GM12878 (cell line): Measurements from ENCODE around the gene ANKRD7. TPM values are rescaled to one million over a fixed set of nuclear protein-coding genes. Genes with fewer than 3 reads are reported as not detected.
A peak's percentile ranks its signal among the peaks of the same experiment; 100 is the strongest.

Source experiments
- ATAC-seq: fragments of 200-7000 bp; cut with Tn5 transposase; 3 replicates; pipeline ENCODE4 v1.9.1; 2020; ENCODE audit warnings: mild to moderate bottlenecking, moderate library complexity
- BruUV-seq: library from RNA; stranded (reverse); fragments of 400-500 nt; replicated peaks from 2 replicates; lab custom pipeline; 2021; lab: Mats Ljungman, UMichigan
- CTCF ChIA-PET: fragments of 300-600 bp; sonication (Branson Sonifier 250); formaldehyde crosslinking; extraction: SDS; loops from one replicate; lab custom pipeline; 2021; ENCODE audit warnings: inconsistent platforms; lab: Yijun Ruan, JAX
- POLR2A ChIA-PET: fragments of 350-600 bp; formaldehyde crosslinking; extraction: SDS; loops from one replicate; lab custom pipeline; 2021; ENCODE audit warnings: inconsistent platforms; lab: Charles Lee
- RAD21 ChIA-PET: fragments of 300-600 bp; sonication (Branson Sonifier 250); formaldehyde crosslinking; loops from one replicate; lab custom pipeline; 2023; ENCODE audit warnings: antibody characterized with exemption; ENCODE audit not compliant: unreplicated experiment; lab: Charles Lee
- SMC1A ChIA-PET: fragments of 300-600 bp; sonication (Branson Sonifier 250); formaldehyde crosslinking; loops from one replicate; lab custom pipeline; 2023; ENCODE audit not compliant: unreplicated experiment, uncharacterized antibody; lab: Charles Lee
- DNase-seq: peaks from one replicate; pipeline ENCODE4 v3.0.0-alpha.2; 2011; ENCODE audit warnings: low read depth, low spot score
- FAIRE-seq: peaks from 3 replicates; lab custom pipeline; 2011; peaks lifted over from hg19 to GRCh38; lab: Jason Lieb, UNC
- H2AFZ ChIP-seq: 2 replicates; pipeline ENCODE4 v1.6.0; 2011; ENCODE audit warnings: low read depth, low read length, control low read depth; ENCODE audit not compliant: control insufficient read depth
- H3K27ac ChIP-seq: 2 replicates; pipeline ENCODE4 v1.5.1; 2011; ENCODE audit warnings: control low read depth; ENCODE audit not compliant: control insufficient read depth, insufficient read depth
- H3K27me3 ChIP-seq, 2 experiments: replicated peaks in 1 of 2; 2 replicates each; pipeline versions ENCODE4 v1.6.0 to v1.6.1; 2011; ENCODE audit warnings: low read length in 1 of 2; ENCODE audit not compliant: control insufficient read depth in 2 of 2, insufficient read depth in 2 of 2
- H3K36me3 ChIP-seq, 2 experiments: 2 replicates each; pipeline ENCODE4 v1.5.1; 2011; ENCODE audit warnings: low read length in 1 of 2; ENCODE audit not compliant: control insufficient read depth in 2 of 2, insufficient read depth in 2 of 2
- H3K4me1 ChIP-seq: 2 replicates; pipeline ENCODE4 v1.6.1; 2011; ENCODE audit warnings: mild to moderate bottlenecking, low read length, moderate library complexity, mixed read lengths; ENCODE audit not compliant: control insufficient read depth, insufficient read depth
- H3K4me2 ChIP-seq: 2 replicates; pipeline ENCODE4 v1.6.0; 2011; ENCODE audit warnings: control low read depth; ENCODE audit not compliant: control insufficient read depth, insufficient read depth
- H3K4me3 ChIP-seq: fragments of 200-600 bp; sonication (generic); 2 replicates; pipeline ENCODE4 v1.5.1; 2016
- H3K79me2 ChIP-seq: 2 replicates; pipeline ENCODE4 v1.6.0; 2011; ENCODE audit warnings: low read length; ENCODE audit not compliant: control insufficient read depth, insufficient read depth
- H3K9ac ChIP-seq: 2 replicates; pipeline ENCODE4 v1.8.0; 2011; ENCODE audit warnings: low read length, control low read depth, mixed read lengths; ENCODE audit not compliant: control insufficient read depth, insufficient read depth
- H3K9me3 ChIP-seq: replicated peaks from 3 replicates; pipeline ENCODE4 v1.5.1; 2011; ENCODE audit warnings: mild to moderate bottlenecking, low read length; ENCODE audit not compliant: control insufficient read depth, insufficient read depth
- H4K20me1 ChIP-seq: 2 replicates; pipeline ENCODE4 v1.6.0; 2011; ENCODE audit not compliant: control insufficient read depth, insufficient read depth
- ATF7 ChIP-seq: fragments of 450-650 bp; IDR thresholded peaks from 2 replicates; pipeline ENCODE4 v1.6.1; 2016; ENCODE audit warnings: low read depth, mild to moderate bottlenecking
- DPF2 ChIP-seq: fragments of 450-650 bp; IDR thresholded peaks from 2 replicates; pipeline ENCODE4 v1.6.1; 2017; ENCODE audit warnings: mild to moderate bottlenecking
- IKZF1 ChIP-seq: fragments of 450-650 bp; conservative IDR thresholded peaks from 2 replicates; pipeline ENCODE4 v1.6.1; 2017; ENCODE audit warnings: antibody characterized with exemption, mild to moderate bottlenecking
- IKZF2 ChIP-seq, 2 experiments: fragments of 450-650 bp; IDR thresholded peaks; 2 replicates each; pipeline ENCODE4 v1.6.1; 2017; ENCODE audit warnings: mild to moderate bottlenecking in 2 of 2, moderate library complexity in 2 of 2
- JUND ChIP-seq: IDR thresholded peaks from 2 replicates; pipeline ENCODE4 v1.6.1; 2012; ENCODE audit warnings: low read depth, mild to moderate bottlenecking, low read length, improper control_type of control experiment, moderate library complexity
- MTA2 ChIP-seq: fragments of 450-650 bp; IDR thresholded peaks from 2 replicates; pipeline ENCODE4 v1.6.1; 2016; ENCODE audit warnings: low read depth, mild to moderate bottlenecking, moderate library complexity
- NR2F1 ChIP-seq: fragments of 450-650 bp; conservative IDR thresholded peaks from 2 replicates; pipeline ENCODE4 v1.6.1; 2017; ENCODE audit warnings: mild to moderate bottlenecking
- WRNIP1 ChIP-seq: IDR thresholded peaks from 2 replicates; pipeline ENCODE4 v1.6.1; 2011; ENCODE audit warnings: low read depth, low read length, improper control_type of control experiment, borderline replicate concordance
- WGBS: methylation state at CpG from one replicate; pipeline ENCODE4 v1.1.6; 2016; ENCODE audit warnings: low lambda C conversion rate; ENCODE audit not compliant: insufficient replicate concordance, insufficient coverage; ENCODE audit errors: missing lambda C conversion rate; 5-methylcytosine and 5-hydroxymethylcytosine counted together
- in situ Hi-C: fragments of 300-500 bp; cut with MboI; formaldehyde crosslinking; loops from 9 replicates; pipeline ENCODE4 v1.14.3; 2018; ENCODE audit warnings: mixed read lengths
- intact Hi-C: fragments of 100-400 bp; cut with micrococcal nuclease; formaldehyde crosslinking; loops from one replicate; pipeline ENCODE4 v1.14.2; 2022; ENCODE audit not compliant: unreplicated experiment
- polyA plus RNA-seq, 11 experiments: library from polyadenylated mRNA; depleted of rRNA in 4 of 11; unstranded in 6 of 11; stranded (reverse) in 5 of 11; fragments of >200 nt; fragmentation: Nextera tagmentation in 4 of 11; fragmentation: Illumina TruSeq in 1 of 11; extraction: Ambion mirVana in 4 of 11; extraction: Trizol in 1 of 11; gene quantifications; 1 replicate in 1 of 11; 2 replicates in 10 of 11; pipeline versions ENCODE4 v1.2.1 to v1.2.3, GENCODE V29; 2011 to 2016; ENCODE audit warnings: inconsistent platforms in 2 of 11, missing spikeins in 2 of 11, low read depth in 1 of 11
- total RNA-seq, 4 experiments: library from RNA; depleted of rRNA in 3 of 4; stranded (reverse); fragments of >200 nt in 3 of 4; fragmentation: Illumina TruSeq in 1 of 4; extraction: Trizol in 1 of 4; gene quantifications; 2 replicates each; pipeline versions ENCODE4 v1.2.1 to v1.2.3, GENCODE V29; 2013 to 2021
- TF ChIP-seq, protein P1 (sequence below): fragments of 450-650 bp; IDR thresholded peaks from 2 replicates; pipeline ENCODE4 v1.6.1; 2017; ENCODE audit warnings: antibody characterized with exemption, mild to moderate bottlenecking, moderate library complexity
- TF ChIP-seq, protein P2 (sequence below): fragments of 450-650 bp; IDR thresholded peaks from 2 replicates; pipeline ENCODE4 v1.6.1; 2017; ENCODE audit warnings: mild to moderate bottlenecking, moderate library complexity
- TF ChIP-seq, protein P3 (sequence below): fragments of 450-650 bp; IDR thresholded peaks from 2 replicates; pipeline ENCODE4 v1.6.1; 2016; ENCODE audit warnings: mild to moderate bottlenecking

The ANKRD7 gene
- total and polyA plus RNA-seq, 10 of the 15 experiments (the other 5 are each of a cell fraction or from before 2014, with no cell fraction given): 0.12 to 0.46 (median 0.31) TPM; not detected in 3

DNA sequence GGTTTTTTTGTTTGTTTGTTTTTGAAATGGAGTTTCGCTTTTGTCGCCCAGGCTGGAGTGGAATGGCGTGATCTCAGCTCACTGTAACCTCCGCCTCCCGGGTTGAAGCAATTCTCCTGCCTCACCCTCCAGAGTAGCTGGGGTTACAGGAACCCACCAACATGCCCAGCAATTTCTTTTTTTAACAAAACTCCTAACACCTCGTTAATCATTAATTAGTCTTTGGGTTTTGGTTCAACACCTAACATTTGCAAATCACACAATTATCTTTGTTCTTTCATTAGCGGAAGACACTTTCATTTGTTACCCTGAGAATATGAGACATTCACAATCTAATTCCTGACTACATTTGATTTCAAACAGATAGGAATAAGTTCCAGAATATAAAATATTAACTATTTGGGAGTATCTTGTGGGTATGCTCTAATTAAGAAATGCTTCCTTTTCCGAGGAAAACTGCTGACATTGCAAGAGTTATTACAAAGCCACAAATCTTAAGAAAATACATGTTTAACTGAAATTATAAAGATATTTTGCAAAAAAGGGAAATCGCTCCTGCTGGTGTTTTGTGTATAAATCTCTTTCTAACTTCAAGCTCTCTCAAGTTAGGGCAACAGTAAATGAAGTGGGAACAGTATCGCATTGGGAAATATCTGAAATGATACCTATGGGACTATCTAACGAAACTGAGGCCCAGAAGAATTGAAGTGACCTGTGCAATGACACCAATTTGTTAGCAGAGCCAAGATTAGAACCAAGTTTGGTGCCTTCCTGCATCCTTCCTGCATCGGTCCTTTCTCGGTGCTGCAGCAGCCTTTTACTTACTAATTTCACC, 41.7 kb upstream of the ANKRD7 start:
- RAD21 ChIA-PET: no interaction called here
- FAIRE-seq (no peak), ATAC-seq (peak; percentile 11), DNase-seq (no peak)
- SMC1A ChIA-PET: no interaction called here
- Histone ChIP-seq H3K4me3 (peak overlapping the region; percentile 63), H3K9me3 (no peaks in the 10 kb centered on the region), H3K4me2 (peak overlapping the region; percentile 68), H2AFZ (peak overlapping the region; percentile 85), H3K27ac (peak overlapping the region; percentile 93), H3K9ac (peak overlapping the region; percentile 97), H3K4me1 (no peaks in the 10 kb centered on the region), H4K20me1 (no peaks in the 10 kb centered on the region), H3K36me3 (peaks cover 0 to 5% of the 10 kb centered on the region in 2 experiments; a peak in 2 of 4 replicates), H3K79me2 (peaks cover 48% of the 10 kb centered on the region), H3K27me3 (no peaks in the 10 kb centered on the region)
- BruUV-seq: no TSS peak
- intact Hi-C loops: loop anchor here (5.0 to 10.0 kb wide), 3 partner anchors 141 to 1321 kb away; partner anchors contain the start of gene CAPZA2
- in situ Hi-C loops: no loop called here
- TF ChIP-seq, protein P1, sequence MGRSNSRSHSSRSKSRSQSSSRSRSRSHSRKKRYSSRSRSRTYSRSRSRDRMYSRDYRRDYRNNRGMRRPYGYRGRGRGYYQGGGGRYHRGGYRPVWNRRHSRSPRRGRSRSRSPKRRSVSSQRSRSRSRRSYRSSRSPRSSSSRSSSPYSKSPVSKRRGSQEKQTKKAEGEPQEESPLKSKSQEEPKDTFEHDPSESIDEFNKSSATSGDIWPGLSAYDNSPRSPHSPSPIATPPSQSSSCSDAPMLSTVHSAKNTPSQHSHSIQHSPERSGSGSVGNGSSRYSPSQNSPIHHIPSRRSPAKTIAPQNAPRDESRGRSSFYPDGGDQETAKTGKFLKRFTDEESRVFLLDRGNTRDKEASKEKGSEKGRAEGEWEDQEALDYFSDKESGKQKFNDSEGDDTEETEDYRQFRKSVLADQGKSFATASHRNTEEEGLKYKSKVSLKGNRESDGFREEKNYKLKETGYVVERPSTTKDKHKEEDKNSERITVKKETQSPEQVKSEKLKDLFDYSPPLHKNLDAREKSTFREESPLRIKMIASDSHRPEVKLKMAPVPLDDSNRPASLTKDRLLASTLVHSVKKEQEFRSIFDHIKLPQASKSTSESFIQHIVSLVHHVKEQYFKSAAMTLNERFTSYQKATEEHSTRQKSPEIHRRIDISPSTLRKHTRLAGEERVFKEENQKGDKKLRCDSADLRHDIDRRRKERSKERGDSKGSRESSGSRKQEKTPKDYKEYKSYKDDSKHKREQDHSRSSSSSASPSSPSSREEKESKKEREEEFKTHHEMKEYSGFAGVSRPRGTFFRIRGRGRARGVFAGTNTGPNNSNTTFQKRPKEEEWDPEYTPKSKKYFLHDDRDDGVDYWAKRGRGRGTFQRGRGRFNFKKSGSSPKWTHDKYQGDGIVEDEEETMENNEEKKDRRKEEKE: no peak
- TF ChIP-seq IKZF2 (IDR thresholded peaks at IDR 0.05): peak in 1 of 2 experiments; percentile 12; a peak in 1 of 4 replicates
- 0 out of 2 replicates have a peak, but pooled peaks have one; percentile 25 for TF ChIP-seq IKZF1
- 0 out of 2 replicates have a peak, but pooled peaks have one; percentile 13 for TF ChIP-seq ATF7
- TF ChIP-seq, protein P2, sequence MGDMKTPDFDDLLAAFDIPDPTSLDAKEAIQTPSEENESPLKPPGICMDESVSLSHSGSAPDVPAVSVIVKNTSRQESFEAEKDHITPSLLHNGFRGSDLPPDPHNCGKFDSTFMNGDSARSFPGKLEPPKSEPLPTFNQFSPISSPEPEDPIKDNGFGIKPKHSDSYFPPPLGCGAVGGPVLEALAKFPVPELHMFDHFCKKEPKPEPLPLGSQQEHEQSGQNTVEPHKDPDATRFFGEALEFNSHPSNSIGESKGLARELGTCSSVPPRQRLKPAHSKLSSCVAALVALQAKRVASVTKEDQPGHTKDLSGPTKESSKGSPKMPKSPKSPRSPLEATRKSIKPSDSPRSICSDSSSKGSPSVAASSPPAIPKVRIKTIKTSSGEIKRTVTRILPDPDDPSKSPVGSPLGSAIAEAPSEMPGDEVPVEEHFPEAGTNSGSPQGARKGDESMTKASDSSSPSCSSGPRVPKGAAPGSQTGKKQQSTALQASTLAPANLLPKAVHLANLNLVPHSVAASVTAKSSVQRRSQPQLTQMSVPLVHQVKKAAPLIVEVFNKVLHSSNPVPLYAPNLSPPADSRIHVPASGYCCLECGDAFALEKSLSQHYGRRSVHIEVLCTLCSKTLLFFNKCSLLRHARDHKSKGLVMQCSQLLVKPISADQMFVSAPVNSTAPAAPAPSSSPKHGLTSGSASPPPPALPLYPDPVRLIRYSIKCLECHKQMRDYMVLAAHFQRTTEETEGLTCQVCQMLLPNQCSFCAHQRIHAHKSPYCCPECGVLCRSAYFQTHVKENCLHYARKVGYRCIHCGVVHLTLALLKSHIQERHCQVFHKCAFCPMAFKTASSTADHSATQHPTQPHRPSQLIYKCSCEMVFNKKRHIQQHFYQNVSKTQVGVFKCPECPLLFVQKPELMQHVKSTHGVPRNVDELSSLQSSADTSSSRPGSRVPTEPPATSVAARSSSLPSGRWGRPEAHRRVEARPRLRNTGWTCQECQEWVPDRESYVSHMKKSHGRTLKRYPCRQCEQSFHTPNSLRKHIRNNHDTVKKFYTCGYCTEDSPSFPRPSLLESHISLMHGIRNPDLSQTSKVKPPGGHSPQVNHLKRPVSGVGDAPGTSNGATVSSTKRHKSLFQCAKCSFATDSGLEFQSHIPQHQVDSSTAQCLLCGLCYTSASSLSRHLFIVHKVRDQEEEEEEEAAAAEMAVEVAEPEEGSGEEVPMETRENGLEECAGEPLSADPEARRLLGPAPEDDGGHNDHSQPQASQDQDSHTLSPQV: no peak
- TF ChIP-seq WRNIP1: 0 out of 2 replicates have a peak, but pooled peaks have one; percentile 30
- peak; percentile 66 for TF ChIP-seq MTA2
- TF ChIP-seq, protein P3, sequence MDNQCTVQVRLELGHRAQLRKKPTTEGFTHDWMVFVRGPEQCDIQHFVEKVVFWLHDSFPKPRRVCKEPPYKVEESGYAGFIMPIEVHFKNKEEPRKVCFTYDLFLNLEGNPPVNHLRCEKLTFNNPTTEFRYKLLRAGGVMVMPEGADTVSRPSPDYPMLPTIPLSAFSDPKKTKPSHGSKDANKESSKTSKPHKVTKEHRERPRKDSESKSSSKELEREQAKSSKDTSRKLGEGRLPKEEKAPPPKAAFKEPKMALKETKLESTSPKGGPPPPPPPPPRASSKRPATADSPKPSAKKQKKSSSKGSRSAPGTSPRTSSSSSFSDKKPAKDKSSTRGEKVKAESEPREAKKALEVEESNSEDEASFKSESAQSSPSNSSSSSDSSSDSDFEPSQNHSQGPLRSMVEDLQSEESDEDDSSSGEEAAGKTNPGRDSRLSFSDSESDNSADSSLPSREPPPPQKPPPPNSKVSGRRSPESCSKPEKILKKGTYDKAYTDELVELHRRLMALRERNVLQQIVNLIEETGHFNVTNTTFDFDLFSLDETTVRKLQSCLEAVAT: peak; percentile 57
- TF ChIP-seq JUND: no peak
- TF ChIP-seq DPF2: 0 out of 2 replicates have a peak, but pooled peaks have one; percentile 23
- TF ChIP-seq NR2F1: 0 out of 2 replicates have a peak, but pooled peaks have one; percentile 21
- 59% methylated on average over 13 of the region's 13 CpGs for WGBS
- CTCF ChIA-PET: interaction anchor here (1.5 kb wide), 1 partner anchor 12 kb away, joined by 3 read pairs; no protein-coding TSS in a partner anchor
- POLR2A ChIA-PET: no interaction called here
